GM12878 (cell line): ENCODE measurements around the gene SAMD4A.

Experiments used
- CBX3 ChIP-seq: fragments of 200-600 bp; sonication (generic); IDR thresholded peaks from 2 replicates; pipeline ENCODE4 v1.6.1; 2016; ENCODE audit warnings: low read depth, borderline replicate concordance
- CEBPB ChIP-seq, 2 experiments: fragments of 150-350 bp in 1 of 2; IDR thresholded peaks; 2 replicates each; pipeline ENCODE4 v1.6.1; 2012 to 2014; ENCODE audit warnings: low read depth in 2 of 2, low read length in 2 of 2, borderline replicate concordance in 1 of 2, inconsistent platforms in 1 of 2
- CTCF ChIP-seq, 3 experiments: IDR thresholded peaks in 2 of 3; conservative IDR thresholded peaks in 1 of 3; 2 replicates each; pipeline ENCODE4 v1.5.1; 2011; ENCODE audit warnings: low read depth in 3 of 3, low read length in 3 of 3, mild to moderate bottlenecking in 3 of 3, control low read depth in 2 of 3, moderate library complexity in 2 of 3, inconsistent platforms in 1 of 3, mixed read lengths in 1 of 3; ENCODE audit not compliant: control insufficient read depth in 2 of 3, insufficient read depth in 1 of 3; ENCODE audit errors: extremely low read depth in 1 of 3
- HCFC1 ChIP-seq: fragments of 150-350 bp; IDR thresholded peaks from 2 replicates; pipeline ENCODE4 v1.6.1; 2014; ENCODE audit warnings: low read length
- POLR2A ChIP-seq: IDR thresholded peaks from 2 replicates; pipeline ENCODE4 v1.6.1; 2011; ENCODE audit warnings: low read depth, mild to moderate bottlenecking, low read length
- RAD21 ChIP-seq: IDR thresholded peaks from 2 replicates; pipeline ENCODE4 v1.6.1; 2011; ENCODE audit warnings: mild to moderate bottlenecking, low read depth, low read length, moderate library complexity; ENCODE audit not compliant: insufficient read depth
- YY1 ChIP-seq: IDR thresholded peaks from 2 replicates; pipeline ENCODE4 v1.6.1; 2011; ENCODE audit warnings: low read depth, mild to moderate bottlenecking, low read length
- TF ChIP-seq, protein P1 (sequence below): fragments of 450-650 bp; formaldehyde crosslinking; IDR thresholded peaks from 2 replicates; pipeline ENCODE4 v1.4.0; 2022; ENCODE audit warnings: mild to moderate bottlenecking, moderate library complexity
- TF ChIP-seq, protein P2 (sequence below): IDR thresholded peaks from 2 replicates; pipeline ENCODE4 v1.6.1; 2012; ENCODE audit warnings: low read depth, low read length, improper control_type of control experiment

DNA sequence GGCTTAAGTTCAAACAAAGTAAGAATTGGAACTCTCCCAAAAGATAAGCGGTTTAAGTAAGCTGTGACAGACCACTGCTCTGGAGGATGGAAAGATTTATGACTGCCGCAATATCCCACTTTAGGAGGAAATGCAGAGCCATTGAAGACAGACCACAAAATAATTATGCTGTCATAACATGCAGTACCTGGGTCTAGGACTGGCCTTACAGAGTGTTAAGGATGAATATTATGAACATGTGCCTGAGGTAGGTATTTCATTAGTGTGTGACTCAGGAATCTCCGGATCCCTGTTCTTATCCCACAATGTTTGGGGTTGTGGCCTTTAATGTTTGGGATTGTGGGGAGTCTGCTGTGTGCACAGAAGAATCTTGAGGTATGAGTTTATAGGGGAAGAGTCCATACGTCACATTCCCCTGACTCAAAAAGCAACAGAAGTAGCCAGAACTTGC, 114.9 kb downstream of the SAMD4A start:
- no peak for TF ChIP-seq HCFC1
- TF ChIP-seq, protein P1, sequence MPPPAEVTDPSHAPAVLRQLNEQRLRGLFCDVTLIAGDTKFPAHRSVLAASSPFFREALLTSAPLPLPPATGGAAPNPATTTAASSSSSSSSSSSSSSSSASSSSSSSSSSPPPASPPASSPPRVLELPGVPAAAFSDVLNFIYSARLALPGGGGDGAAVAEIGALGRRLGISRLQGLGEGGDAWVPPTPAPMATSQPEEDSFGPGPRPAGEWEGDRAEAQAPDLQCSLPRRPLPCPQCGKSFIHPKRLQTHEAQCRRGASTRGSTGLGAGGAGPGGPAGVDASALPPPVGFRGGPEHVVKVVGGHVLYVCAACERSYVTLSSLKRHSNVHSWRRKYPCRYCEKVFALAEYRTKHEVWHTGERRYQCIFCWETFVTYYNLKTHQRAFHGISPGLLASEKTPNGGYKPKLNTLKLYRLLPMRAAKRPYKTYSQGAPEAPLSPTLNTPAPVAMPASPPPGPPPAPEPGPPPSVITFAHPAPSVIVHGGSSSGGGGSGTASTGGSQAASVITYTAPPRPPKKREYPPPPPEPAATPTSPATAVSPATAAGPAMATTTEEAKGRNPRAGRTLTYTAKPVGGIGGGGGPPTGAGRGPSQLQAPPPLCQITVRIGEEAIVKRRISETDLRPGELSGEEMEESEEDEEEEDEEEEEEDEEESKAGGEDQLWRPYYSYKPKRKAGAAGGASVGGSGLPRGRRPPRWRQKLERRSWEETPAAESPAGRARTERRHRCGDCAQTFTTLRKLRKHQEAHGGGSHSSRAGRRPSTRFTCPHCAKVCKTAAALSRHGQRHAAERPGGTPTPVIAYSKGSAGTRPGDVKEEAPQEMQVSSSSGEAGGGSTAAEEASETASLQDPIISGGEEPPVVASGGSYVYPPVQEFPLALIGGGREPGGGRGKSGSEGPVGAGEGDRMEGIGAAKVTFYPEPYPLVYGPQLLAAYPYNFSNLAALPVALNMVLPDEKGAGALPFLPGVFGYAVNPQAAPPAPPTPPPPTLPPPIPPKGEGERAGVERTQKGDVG (CRISPR knock-in tag), result no peak
- no peak for TF ChIP-seq YY1
- no peak for TF ChIP-seq CTCF (IDR thresholded peaks at IDR 0.05 in 2 of 3, conservative IDR thresholded peaks at IDR 0.05 in 1 of 3; ENCODE audit: control insufficient read depth in 2 of 3, extremely low read depth in 1 of 3, insufficient read depth in 1 of 3, low read depth in 3 of 3, low read length in 3 of 3)
- TF ChIP-seq RAD21, result no peak
- no peak for TF ChIP-seq CEBPB (IDR thresholded peaks at IDR 0.05; ENCODE audit: borderline replicate concordance in 1 of 2, low read depth in 2 of 2, low read length in 2 of 2)
- TF ChIP-seq CBX3, result no peak
- TF ChIP-seq, protein P2, sequence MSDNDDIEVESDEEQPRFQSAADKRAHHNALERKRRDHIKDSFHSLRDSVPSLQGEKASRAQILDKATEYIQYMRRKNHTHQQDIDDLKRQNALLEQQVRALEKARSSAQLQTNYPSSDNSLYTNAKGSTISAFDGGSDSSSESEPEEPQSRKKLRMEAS, result no peak
- no peak for TF ChIP-seq POLR2A
